Activated CD8-positive, alpha-beta memory T cell treated with anti-CD3 and anti-CD28 coated beads for 1 hour (primary cell): ENCODE measurements around the gene KSR1.
A peak's percentile ranks its signal among the peaks of the same experiment; 100 is the strongest.

Experiments
- DNase-seq, 2 donors: peaks; one replicate each; pipeline ENCODE4 v3.0.0-alpha.2; 2020; ENCODE audit warnings: low read depth in 1 of 2; ENCODE audit errors: extremely low read depth in 1 of 2

KSR1 gene

GRCh38 chr17:27566671-27567562 is 110.7 kb downstream of the KSR1 start:
- DNase-seq = no peak

DNA sequence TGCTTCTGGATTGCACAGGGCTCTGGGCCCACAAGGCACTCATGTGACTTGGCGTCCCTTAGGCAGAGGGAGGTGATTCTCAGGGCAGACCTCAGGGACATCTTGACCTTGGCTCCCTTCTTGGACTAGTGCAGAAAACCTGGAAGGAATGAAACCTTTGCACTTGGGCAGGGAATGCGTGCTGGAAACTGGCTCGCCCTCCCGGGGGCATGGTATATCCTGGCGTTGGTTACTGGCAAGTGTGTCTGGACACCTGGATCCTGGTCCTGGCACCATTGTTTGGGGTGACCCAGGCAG is 111.3 kb downstream of the KSR1 start:
- no peak for DNase-seq

- no peak for DNase-seq
Observed at GRCh38 chr17:27568216-27568615, 112.0 kb downstream of the KSR1 start.

GRCh38 chr17:27568811-27569210 is 112.6 kb downstream of the KSR1 start:
- no peak for DNase-seq

DNA sequence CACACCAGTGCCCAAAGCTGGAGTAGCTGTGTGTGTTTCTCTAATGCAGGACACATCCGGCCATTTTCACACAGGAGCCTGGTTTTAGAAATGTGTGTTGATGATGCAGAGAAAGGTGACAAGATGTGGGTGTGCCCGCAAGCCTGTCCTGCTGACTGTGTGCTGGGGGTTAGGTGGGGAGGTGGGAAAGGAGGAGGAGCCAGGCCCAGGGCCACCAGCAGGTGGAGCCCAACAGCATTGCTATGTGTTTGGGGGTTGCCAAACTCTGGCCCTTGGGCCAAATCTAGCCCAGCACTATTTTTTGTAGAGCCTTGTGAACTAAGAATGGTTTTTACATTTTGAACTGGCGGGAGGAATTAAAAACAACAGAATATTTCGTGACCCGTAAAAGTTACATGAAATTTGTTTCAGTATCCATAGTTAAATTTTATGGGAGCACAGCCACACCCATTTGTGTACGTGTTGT is 113.0 kb downstream of the KSR1 start:
- peak; percentile 8 to 30 for DNase-seq

DNA sequence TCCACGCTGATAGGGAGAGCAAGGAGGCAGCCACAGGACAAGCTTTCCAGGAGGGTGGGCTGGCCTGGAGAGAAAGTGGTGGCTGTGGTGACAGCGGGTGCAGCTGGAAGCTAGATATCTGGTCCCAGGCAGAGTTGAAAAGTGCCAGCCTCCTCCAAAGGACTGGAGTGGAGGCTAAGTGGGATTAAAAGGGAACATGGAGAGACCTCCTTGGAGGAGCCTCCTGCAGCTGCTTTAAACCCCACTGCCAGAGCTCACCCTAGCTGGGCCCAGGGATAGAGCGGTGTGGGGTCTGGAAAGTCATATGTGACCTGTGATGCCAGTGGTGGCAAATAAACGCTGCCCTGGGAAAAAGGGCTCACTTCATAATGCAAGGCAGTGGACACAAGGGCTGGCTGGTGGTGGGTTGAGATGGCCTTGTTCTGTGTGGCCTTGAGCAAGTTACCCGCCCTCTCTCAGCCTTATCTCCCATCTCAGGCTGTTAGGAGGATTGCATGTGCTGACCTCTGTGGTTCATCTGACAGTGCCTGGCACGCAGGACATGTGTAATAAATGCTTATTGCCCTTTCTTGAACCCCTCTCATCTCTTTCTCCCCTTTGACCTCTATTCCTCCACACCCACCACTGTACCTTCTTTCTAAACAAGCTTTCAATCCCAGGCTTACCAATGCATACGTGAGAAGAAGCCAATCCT is 113.8 kb downstream of the KSR1 start:
- no peak for DNase-seq

DNA sequence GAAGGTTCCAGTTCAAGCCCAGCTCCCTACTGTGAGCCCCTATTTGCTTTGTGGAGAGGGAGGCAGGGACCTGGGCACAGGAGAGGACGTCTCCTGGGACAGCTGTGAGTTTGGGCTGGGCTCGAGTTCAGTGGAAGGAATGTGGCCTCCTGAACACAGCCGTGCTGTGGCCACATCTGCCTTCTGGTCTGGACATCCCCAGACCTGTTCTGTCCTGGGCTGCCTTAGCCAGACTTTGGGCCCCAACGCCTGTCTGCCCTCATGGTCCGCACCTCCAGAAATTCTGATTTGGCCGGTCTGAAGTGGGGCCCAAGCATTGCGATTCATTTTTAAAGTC is 114.3 kb downstream of the KSR1 start:
- DNase-seq = no peak

DNA sequence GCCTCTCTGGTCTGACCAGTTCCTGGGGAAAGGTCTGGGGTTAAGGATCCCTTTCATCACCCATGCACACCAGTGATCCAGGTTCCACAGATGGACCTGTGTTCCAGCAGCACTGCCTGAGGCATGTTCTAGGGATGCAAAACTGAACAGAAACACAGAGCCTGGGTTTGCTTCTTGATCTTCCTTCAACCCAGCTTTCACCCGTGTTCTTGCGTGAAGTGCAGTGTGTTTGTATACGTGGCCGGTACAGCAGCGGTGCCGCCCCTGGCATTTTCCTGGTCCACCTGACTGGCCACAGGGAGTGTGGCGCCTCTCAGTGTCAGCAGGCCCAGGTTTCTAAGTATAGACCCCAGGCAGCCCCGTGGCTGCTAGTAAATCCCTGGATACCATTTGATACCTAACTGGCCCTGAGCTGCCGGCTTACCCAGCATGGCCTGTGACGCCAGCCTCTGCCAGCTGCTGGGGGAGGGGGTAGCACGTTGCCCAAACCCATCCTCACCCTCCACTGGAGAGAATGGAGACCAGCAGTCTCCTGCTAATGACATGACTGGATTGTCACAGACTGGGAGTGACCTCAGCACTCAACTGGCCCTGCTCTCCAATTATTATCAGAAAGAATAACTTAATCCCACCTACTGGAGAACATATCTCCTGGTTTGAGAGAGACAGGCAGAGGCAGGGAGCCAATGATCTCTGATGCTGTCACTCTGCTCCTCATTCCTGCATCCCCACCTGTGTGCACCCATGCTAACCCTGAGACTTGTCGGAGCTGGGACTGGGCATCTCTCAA is 115.5 kb downstream of the KSR1 start:
- no peak for DNase-seq

GRCh38 chr17:27572665-27573064 is 116.4 kb downstream of the KSR1 start:
- no peak for DNase-seq

DNA sequence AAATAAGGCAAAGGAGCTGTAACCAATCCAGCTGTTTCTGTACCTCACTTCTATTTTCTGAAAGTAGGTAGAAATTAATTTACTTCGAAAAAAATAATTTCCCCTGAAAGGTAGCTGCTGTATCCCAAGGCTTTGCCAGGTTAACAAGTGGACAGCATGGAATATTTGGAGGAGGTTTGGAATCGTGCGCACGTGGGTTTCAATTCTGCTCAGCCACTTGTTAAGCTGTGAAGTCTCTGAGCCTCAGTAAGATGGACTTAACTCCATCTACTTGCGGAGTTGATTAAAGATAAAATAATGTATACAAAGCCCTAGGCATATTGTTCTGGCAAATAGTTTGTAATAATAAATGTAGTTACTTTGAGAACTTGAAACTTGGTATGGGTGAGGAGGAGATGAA is 117.3 kb downstream of the KSR1 start:
- DNase-seq = no peak

- DNase-seq = no peak
Observed at GRCh38 chr17:27573971-27574525, 117.8 kb downstream of the KSR1 start.

GRCh38 chr17:27575096-27575911 is 119.1 kb downstream of the KSR1 start:
- DNase-seq = no peak

- DNase-seq = no peak
Observed at GRCh38 chr17:27575912-27576252, 119.6 kb downstream of the KSR1 start.

GRCh38 chr17:27576477-27577083 is 120.3 kb downstream of the KSR1 start:
- DNase-seq = no peak

- no peak for DNase-seq
Observed at GRCh38 chr17:27577121-27577761, 121.0 kb downstream of the KSR1 start.

- no peak for DNase-seq
Observed at GRCh38 chr17:27577884-27578717, 121.9 kb downstream of the KSR1 start.

GRCh38 chr17:27578718-27579085 is 122.5 kb downstream of the KSR1 start:
- no peak for DNase-seq

DNA sequence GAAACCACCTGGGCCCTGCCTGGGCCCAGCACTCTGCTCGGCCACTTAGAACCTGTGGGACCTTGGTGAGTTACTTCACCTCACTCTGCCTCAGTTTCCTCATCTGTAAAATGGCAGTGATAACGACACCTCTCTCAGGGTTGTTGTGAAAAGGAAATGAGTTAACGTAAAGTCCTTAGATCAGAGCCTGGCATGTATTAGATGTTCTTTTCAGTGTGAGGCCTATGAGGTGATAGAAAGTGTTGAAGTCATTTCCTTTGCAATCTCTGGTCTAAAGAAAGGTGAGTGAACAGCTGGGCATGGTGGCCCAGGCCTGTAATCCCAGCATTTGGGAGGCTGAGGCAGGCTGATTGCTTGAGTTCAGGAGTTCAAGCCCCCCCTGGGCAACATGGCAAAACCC is 123.1 kb downstream of the KSR1 start:
- no peak for DNase-seq

DNA sequence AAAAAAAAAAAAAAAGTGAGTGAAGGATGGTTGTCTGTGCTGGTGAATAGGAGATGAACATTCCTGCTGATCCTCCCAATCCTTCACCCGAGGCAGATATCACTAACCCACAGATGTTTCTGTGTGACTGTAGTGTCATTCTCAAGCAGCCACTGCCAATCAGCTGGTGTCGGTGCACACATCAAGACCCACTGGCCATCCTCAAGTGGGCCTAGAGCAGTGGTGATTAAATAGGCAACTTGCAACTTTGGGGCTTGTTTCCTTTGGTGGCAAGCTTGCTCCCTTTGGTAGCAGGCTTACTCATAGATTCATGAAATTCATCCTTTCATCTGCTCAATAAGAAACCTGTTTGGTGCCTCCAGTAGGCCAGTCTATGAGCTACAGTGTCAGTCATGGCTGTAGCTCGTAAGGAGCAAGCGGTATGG is 123.7 kb downstream of the KSR1 start:
- DNase-seq = no peak
